Activated CD8-positive, alpha-beta memory T cell treated with anti-CD3 and anti-CD28 coated beads for 1 hour (primary cell): ENCODE results near the gene CIB4.
"Not testable (repeated sequence)": the region's sequence is repeated elsewhere in the genome, so short reads cannot be mapped to it uniquely, and the experiment has no call there.

Experiments used
- DNase-seq, 2 donors: peaks; one replicate each; pipeline ENCODE4 v3.0.0-alpha.2; 2020; ENCODE audit warnings: low read depth in 1 of 2; ENCODE audit errors: extremely low read depth in 1 of 2

Gene CIB4

DNA sequence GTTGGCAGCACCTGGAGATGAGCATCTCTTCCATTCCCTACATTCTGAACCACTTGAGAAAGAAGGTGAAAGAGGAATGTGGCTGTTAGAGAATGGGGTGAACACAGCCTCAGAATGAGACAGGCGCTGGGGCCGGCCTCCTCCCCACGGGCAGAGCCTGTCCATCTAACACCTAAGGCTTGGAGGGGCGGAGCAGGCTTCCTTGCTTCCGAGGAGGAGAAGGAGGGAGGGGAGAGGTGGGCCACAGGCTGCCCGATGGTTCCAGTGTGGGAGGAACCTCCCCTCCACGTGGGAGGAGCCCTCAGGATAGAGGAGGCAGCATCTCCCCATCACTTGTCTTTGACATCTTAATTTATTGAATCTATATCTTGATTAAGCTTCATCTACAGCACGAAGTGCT lies 68.6 kb downstream of the CIB4 start:
- no peak for DNase-seq

DNA sequence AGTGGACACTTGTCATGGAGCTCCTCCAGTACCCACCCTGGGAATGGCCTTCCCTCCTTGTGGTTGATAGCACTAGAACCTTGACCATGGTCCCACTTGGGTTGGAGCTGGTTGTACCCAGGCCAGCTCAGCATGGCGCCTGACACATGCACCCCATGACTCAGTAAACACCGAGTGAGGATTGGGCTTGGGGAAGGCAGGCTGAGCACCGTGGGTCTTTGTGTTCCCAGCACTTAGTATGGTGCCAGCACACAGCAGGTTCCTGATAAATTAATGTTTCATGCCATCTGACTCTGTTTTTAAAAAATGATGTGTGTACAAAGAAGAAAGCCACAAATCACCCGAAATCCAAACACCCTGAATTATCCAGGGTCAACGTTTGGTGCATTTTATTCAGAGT lies 69.8 kb downstream of the CIB4 start:
- no peak for DNase-seq

DNA sequence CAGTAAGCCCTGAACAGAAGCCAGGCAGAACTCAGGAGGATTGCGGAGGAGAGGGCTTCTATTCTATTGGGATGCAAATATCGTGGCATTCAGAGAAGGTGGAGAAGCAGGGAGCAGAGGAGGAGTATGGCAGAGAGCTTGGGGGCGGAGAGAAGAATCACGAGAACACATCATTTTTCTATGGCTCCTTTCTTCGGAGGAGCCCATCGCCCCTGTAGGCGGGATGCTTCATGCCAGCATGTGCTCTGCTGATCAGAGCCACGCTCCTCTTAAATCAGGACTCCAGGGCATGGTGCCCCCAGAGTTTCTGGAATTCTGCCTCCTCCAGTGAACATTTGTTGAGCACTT lies 71.1 kb downstream of the CIB4 start:
- no peak for DNase-seq

- DNase-seq, result no peak
Observed at GRCh38 chr2:26569216-26570082, 71.7 kb downstream of the CIB4 start.

DNA sequence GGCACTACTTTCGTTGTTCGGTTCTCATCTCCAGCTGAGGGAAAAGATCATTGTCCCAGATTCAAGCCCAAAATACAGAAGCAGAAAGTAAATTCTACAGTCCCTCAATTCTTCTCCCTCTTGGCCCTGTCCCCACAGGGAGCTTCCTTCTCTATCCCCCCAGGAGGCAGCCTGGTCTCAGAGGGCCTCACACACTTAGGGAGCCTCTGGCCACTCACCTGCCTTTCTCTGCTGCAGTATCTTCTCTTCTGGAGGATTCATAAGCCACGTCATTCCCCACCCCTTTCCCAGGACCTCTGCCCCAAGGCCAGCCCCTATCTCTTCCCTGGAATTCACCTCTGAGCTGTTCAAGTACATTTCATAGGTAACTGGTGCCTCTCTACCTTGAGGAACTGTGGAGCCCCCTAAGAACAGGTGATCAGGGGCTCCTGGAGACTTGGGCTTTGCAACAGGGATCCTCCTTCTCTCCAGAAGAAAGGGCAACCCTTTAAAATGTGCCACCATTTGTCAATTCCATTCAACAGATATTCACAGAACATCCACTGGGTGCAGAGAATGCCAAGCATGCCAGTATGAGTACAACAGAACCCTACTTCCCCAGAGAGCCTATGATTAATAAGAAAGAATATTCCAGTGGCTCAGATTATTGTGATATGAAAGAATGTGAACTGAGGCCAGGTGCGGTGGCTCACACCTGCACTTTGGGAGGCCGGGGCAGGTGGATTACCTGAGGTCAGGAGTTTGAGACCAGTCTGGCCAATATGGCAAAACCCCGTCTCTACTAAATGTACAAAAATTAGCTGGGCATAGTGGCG lies 72.9 kb downstream of the CIB4 start:
- no peak for DNase-seq

GRCh38 chr2:26567534-26567933 lies 73.6 kb downstream of the CIB4 start:
- DNase-seq, result no peak

DNA sequence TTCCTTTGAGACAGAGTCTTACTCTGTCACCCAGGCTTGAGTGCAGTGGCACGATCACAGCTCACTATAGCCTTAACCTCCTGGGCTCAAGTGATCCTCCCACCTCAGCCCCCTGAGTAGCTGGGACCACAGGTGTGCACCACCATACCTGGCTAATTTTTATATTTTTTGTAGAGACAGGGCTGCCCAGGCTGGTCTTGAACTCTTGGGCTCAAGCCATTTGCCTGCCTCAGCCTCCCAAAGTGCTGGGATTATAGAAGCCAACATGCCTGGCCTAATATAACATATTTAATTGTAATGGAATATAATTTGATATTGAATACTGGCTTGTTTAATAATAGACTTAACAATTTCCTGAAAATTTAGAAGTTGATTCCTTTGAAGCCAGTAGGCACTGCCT lies 74.4 kb downstream of the CIB4 start:
- DNase-seq, result not testable (repeated sequence)

GRCh38 chr2:26566081-26566375 lies 75.1 kb downstream of the CIB4 start:
- DNase-seq, result no peak

GRCh38 chr2:26564121-26564644 lies 77.0 kb downstream of the CIB4 start:
- DNase-seq, result no peak

DNA sequence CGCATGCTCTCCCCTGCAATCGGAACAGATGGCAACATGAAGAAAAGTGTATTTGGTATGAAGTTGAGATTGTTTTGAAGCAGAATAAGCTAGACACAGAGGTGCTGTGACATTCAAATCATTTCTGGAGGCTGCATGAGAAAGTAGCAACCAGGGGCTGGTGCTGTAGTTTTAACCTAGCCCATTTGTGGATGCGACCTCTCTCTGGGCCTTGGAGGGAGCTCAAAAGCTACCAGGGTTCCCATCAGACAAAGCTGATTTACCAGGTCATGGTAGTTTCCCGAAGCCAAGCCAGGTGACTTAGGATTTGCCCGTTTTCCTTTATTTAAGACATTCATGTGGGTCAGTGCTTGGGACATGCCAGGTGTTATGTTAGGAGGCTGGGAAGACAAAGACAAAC lies 77.5 kb downstream of the CIB4 start:
- DNase-seq, result no peak

- DNase-seq, result no peak
Observed at GRCh38 chr2:26562811-26563645, 78.1 kb downstream of the CIB4 start.

GRCh38 chr2:26561918-26562810 lies 79.0 kb downstream of the CIB4 start:
- no peak for DNase-seq

DNA sequence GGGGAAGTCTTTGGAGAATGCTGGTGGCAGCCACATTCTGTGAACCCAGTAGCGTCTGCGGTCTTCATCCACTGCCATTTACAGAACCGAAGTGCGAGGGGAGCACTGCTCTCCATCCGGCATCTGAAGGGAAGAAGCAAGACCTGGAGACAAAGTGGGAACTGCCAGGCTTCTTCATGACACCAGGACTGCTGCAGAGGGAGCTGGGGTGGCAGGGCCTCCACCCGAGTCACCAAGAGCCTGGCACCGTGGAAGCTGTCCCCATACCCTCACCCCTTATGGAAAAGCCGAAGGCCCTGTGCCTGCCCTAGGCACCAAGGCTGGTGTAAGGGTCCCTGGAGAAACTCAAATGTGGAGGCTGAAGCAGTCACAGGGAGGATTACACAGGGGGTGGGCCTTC lies 79.8 kb downstream of the CIB4 start:
- no peak for DNase-seq

DNA sequence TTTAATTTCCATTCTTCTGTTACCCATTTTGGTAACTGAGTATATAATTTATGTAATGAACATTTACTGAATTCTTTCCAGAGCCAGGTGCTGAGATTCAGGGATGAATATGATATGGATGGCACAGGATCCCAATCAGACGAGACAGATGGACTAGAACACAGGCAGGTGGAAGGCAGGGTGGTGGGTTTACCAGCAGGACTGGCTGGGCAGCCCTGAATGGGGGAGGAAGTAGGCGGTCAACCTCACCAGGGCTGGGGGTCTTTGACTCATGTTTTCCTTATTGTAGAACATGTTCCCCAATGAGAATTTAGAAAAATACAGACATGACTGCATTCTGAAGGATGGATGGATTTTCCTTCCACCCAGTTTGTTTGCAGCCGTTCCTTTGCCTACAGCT lies 80.3 kb downstream of the CIB4 start:
- no peak for DNase-seq

GRCh38 chr2:26559556-26559955 lies 81.6 kb downstream of the CIB4 start:
- DNase-seq, result no peak

DNA sequence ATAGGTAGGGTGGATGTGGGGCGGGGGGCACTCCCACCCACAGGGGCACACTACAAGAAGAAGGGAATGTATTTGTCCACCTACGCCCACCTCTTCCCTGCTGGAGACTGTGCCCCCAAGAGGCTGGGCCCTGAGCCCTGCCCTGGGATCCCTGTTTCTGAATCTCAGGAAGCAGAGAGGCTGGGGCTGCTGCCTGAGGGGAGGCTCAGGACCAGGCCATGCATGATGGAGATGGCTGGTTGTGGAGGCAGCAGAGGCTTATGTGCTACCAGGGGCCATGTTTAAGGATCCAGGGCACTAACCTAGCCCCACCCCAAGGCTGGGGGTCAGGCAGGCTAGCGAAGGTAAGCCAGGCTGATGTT lies 82.1 kb downstream of the CIB4 start:
- no peak for DNase-seq

DNA sequence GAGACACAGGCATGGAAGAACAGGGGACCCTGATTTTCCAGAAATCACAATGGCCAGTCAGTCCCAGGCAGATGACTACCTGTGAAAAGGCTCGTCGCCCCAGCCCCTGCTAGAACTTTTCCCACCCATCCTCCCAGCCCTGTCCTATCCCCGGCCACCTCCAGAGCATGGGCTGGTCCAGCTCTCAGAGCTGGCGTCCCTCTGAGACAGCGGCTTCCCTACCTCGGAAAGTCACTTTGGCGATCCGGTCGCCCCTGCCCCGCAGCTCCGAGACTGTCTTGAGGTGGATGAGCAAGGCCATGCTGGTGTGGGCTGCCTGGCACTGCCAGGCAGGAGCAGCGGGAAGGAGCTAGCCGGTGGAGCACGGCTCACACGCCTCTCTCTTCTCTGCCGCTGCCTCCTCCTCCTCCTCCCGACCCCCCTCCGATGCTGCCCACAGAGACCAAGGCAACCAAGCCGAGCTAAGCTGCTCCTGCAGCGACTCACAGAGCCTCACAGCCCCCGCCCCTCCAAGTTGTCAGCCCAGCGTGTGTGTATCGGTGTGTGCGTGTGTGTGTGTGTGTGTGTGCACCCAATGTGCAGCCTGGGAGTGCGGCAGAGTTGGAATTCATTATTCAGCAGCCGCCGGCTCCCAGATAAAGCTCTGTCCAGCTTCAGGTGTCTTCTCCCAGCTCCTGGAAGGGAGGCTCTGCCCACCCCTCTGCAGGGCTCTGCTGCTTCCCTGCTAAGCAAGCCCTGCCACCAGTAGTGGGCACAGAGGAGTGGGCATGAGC lies 82.7 kb downstream of the CIB4 start:
- no peak for DNase-seq

DNA sequence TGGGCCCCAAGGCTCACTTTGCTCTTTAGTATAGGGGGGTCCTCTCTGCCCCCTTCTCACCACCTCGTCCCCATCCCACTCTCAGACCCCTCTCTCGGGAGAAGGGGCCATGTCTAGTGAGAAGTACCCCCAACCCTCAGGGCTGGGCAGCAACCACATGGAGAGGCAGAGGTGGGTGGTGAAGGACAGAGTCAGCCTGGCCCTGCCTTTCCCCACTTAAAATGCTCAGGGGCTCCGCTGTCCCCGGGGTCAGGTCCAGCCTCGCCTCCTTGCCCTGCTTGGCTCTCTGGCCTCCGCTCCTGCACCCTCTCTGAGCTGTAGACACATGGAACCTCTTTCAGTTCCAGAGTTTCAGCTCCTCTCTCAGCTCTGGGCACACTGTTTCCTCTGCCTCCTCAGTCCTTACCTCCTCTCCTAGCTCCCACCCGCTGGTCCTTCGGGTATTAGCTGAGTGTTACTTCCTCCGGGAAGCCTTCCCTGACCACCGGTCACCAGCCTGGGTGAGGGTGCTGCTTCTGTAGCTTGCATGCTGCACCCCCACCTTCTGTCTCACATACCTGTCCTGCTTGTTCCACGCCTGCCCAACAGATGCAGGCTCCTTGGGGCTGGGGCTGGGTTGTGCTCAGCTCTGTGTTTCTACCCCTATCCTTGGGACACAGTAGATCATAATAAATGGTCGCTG lies 83.8 kb downstream of the CIB4 start:
- no peak for DNase-seq
